ENCODE measurements around the gene GALNT13.
"Not testable (repeated sequence)": the region's sequence is repeated elsewhere in the genome, so short reads cannot be mapped to it uniquely, and the experiment has no call there.

GALNT13 gene

DNA sequence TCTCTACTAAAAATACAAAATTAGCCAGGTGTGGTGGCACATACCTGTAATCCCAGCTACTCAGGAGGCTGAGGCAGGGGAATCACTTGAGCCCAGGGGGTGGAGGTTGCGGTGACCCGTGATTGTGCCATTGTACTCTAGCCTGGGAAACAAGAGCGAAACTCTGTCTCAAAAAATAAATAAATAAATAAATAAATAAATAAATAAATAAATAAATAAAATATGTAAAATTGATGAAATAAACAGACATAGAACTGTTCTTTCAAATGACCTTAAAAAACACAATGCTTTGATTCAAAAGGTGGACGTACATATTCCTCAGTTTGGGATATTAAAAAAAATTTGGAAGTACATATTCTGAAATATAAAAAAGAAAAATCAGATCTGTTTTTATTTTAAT lies 599.8 kb downstream of the GALNT13 start:
- DNase-seq = not testable (repeated sequence)

DNA sequence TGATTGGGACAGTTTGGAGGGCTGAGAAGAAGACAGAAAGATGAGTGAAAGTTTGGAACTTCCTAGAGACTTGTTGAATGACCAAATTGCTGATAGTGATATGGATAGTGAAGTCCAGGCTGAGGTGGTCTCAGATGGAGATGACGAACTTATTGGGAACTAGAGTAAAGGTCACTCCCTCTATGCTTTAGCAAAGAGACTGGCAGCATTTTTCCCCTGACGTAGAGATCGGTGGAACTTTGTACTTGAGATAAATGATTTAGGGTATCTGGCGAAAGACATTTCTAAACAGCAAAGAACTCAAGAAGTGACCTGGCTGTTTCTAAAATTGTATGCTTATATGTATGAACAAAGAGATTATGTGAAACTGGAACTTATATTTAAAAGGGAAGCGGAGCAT lies 605.6 kb downstream of the GALNT13 start:
- DNase-seq = no peak

DNA sequence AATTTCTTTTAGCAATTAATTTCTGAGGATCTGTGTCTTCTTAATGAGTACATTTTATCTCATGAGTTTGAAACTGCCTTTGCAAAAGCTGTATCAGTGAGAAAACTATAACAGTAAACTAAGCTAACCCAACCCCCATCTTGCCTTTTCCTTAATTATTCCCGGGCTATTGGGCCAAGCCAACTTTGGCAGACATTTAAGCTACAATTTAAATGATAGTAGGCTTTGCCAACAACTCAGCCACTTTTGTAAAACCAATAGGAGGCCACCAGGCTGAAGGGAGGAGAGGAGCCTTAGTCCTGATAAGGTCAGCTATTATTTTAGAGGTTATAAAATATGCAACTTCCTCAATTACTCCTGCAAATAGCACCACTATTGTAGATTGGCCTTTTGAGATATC lies 608.8 kb downstream of the GALNT13 start:
- DNase-seq = no peak

DNA sequence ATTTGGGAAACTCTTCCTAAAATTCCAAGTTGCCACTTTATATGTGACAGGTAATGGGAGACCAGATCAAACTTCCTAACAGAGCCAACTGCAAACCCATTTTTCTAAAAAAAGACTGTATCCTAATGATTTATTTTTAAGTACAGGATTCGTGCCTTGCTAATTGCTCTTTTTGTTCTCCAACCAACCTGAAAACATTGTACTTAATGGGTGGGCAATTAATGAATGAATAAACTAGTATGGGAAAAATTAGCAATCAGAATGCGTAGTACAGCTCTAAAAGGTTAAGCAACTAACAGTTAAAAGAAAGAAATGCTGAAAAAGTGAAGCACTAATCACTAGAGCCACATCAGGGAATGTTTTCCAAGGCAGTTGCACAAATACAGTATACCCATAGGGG lies 609.6 kb downstream of the GALNT13 start:
- no peak for DNase-seq

DNA sequence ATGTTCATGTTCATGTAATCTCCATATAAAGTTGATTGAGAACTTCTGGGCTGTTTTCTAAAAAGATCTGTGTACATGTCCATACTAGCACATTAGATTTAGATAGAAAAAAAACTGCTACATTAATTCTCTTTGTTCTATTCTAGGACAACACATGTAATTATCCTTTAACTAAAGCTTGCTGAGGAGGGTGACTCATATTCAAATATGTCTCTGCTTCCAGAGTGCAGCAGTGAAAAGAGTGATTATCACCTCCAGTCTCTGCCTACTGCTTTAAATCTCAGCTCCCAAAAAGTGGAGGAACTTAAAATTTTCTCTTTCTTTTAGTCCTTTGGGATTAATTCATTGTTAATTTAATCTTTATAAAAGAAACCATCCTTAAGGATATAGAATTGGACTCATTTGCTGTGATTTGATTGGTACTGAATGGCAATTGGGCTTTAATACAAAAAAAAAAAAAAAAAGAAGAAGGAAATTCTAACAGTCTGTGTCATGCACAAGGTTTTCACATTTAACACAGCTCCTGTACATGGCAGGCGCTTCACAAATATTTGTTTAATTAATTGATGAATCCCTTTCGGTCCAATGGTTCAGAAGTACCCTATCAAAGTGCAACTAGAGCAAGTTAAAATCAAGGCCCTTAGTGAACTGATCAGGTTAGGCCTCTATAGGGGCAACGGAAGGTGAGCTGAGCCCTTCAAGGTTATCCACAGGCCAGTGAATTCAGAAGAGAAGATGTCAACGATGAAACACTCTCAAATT lies 612.8 kb downstream of the GALNT13 start:
- DNase-seq = no peak

DNA sequence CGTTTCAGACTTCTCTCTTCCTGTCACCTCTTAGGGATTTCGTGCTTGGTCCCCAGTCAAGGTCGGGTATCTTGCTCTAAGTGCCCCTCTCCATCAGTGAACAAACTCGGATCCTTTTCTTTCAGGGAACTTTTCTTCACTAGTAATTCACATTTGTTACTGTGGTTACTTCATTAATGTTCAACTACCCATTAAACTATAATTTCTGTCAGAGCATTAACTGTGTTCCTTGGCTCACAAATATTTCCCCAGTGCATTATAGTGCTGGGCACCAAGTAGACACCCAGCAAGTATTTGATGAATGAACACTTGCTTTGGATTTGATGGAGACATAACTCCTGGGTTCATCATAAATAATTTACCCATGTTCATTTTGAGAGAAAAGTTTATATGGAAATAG lies 617.1 kb downstream of the GALNT13 start:
- no peak for DNase-seq

DNA sequence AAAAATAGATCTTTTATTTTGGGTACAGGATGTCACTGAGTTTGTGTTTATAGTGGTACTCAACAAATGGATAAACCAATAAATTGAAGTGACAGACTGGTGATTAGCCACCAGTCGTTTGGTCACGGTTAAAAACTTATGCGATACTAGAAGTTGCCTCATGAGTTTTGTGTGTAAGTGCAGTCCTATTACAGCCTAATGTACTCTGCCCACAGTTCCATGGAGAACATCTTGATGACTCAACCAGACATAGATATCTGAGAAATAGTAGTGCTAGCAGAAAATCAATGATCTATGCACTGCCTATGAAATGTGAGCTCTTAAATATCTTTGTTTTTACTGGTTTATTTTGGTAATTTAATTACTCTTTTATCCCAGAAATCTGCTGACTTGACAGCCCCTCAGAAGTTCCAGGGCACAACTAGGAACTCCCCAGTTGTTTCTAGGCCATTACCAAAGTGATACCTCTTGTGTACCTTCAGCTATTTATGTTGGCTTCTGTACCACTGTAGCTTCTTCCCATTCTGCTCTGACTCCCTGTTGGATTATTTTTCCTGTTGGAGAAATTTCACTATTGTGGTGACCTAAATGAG lies 617.6 kb downstream of the GALNT13 start:
- no peak for DNase-seq

DNA sequence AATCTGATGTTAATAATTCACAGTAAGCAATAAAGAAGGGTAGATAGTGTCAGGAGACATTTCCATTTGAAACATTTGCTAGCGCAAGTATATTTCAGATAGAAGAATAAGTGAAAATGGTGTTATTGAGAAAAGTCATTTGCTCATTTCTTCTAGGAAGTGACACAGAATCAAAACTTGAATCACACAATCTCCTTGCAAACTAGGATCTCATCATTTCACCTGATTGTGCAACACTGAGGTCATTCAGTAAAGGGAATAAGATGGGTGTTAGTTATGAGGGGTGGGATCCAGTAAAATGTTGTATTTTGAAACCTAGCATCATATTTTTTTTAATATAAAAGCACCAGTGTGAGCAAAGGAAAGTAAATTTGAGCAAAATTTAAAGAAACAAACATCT lies 618.8 kb downstream of the GALNT13 start:
- no peak for DNase-seq

DNA sequence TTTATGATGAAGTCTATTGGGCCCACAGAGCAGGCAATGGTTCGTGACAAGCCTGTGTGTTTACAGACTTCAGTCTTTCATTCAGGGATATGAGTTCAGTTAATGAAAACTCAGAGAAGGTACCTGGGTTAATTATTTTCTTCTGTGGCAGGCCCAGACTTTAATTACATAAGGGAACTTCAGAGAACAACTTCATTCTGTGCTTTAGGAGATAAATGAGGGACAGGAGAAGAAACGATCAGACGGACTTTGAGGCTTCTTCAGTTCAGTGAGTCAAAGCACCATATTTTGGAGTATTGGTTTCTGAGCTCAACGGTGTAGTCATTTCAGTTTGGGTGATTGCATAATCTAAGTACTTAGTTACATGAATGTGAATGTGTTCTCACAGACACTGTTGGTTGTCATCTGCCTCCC lies 623.7 kb downstream of the GALNT13 start:
- no peak for DNase-seq

DNA sequence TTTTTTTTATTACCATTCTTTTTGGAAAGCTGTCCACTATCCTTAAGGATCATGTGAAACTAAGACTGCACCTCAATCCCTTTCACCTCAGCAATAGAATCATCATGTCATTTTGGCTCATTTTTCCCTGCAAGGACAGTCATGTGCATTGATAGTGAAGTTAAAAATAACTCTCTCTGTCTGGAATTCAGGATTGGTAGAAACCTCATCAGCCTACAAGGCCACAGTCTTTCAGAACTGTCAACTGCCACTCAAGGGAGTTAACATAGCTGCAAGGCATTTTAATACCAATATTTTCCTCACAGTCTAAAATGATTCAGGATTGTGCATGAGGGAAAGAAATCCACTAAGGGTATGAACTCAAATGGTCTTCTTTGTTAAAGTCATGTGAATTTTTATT lies 625.3 kb downstream of the GALNT13 start:
- no peak for DNase-seq

Data from anterior cingulate cortex (tissue), 58 donors.